HL-60 (cell line): Measurements from ENCODE around the gene CLDN6.

Experiments used
- DNase-seq, 2 experiments: peaks; one replicate each; pipeline ENCODE4 v3.0.0-alpha.2; 2010 to 2020; ENCODE audit warnings: low read depth in 1 of 2, low spot score in 1 of 2
- H3K27ac ChIP-seq: fragments of 250-450 bp; sonication (Bioruptor Pico); replicated peaks from 2 replicates; pipeline ENCODE4 v1.5.1; 2020; ENCODE audit warnings: mild to moderate bottlenecking, moderate library complexity
- H3K27me3 ChIP-seq: fragments of 250-450 bp; sonication (Bioruptor Pico); 2 replicates; pipeline ENCODE4 v1.5.1; 2021; ENCODE audit warnings: mild to moderate bottlenecking, moderate library complexity; ENCODE audit not compliant: insufficient read depth, poor library complexity, severe bottlenecking
- H3K4me3 ChIP-seq: replicated peaks from 2 replicates; pipeline ENCODE4 v1.5.1; 2011; ENCODE audit warnings: mild to moderate bottlenecking, control low read depth, low read length; ENCODE audit not compliant: insufficient read depth
- CTCF ChIP-seq: IDR thresholded peaks from one replicate; pipeline ENCODE4 v1.5.1; 2011; ENCODE audit warnings: low read length, control low read depth, inconsistent platforms; ENCODE audit not compliant: insufficient read depth
- GABPA ChIP-seq: IDR thresholded peaks from 2 replicates; pipeline ENCODE4 v1.6.1; 2012; ENCODE audit warnings: low read depth
- POLR2AphosphoS5 ChIP-seq: IDR thresholded peaks from 2 replicates; pipeline ENCODE4 v1.6.1; 2012; ENCODE audit warnings: low read depth
- REST ChIP-seq: IDR thresholded peaks from 2 replicates; pipeline ENCODE4 v1.6.1; 2012; ENCODE audit warnings: low read depth; ENCODE audit not compliant: insufficient replicate concordance
- SPI1 ChIP-seq: IDR thresholded peaks from 2 replicates; pipeline ENCODE4 v1.6.1; 2012; ENCODE audit warnings: low read depth, mild to moderate bottlenecking, borderline replicate concordance

CLDN6 gene

GRCh38 chr16:2999929-3000328 is 18.1 kb downstream of the CLDN6 start:
- H3K4me3 ChIP-seq = no peak overlapping the region
- DNase-seq = no peak
- no peaks in the 10 kb centered on the region for H3K27me3 ChIP-seq
- H3K27ac ChIP-seq = no peak overlapping the region
- TF ChIP-seq CTCF (no peak), GABPA (no peak), SPI1 (no peak), POLR2AphosphoS5 (no peak), REST (no peak)

- H3K27me3 ChIP-seq = no peaks in the 10 kb centered on the region
- no peak overlapping the region for H3K4me3 ChIP-seq
- H3K27ac ChIP-seq = no peak overlapping the region
Observed at GRCh38 chr16:2996298-2996697, 21.7 kb downstream of the CLDN6 start.

More at GRCh38 chr16:2996298-2996697, 21.7 kb downstream of the CLDN6 start:
- TF ChIP-seq GABPA = no peak
- TF ChIP-seq SPI1 = no peak
- no peak for TF ChIP-seq REST
- TF ChIP-seq CTCF = no peak
- TF ChIP-seq POLR2AphosphoS5 = no peak
- DNase-seq = no peak
